Astrocyte (in vitro differentiated cells and primary cell): ENCODE data around the gene RBBP8NL. TPM values are rescaled to one million over a fixed set of nuclear protein-coding genes. Genes with fewer than 3 reads are reported as not detected.

Experiments used
- DNase-seq: peaks from one replicate; pipeline ENCODE4 v3.0.0-alpha.2; 2010; ENCODE audit warnings: low read depth
- FAIRE-seq: peaks from 2 replicates; lab custom pipeline; 2011; peaks lifted over from hg19 to GRCh38; lab: Jason Lieb, UNC
- H2AFZ ChIP-seq: 2 replicates; pipeline ENCODE4 v1.6.0; 2012; ENCODE audit warnings: low read depth, low read length, inconsistent platforms
- H3K27ac ChIP-seq: 2 replicates; pipeline ENCODE4 v1.5.1; 2011; ENCODE audit warnings: low read depth, low read length, inconsistent platforms
- H3K27me3 ChIP-seq: 2 replicates; pipeline ENCODE4 v1.6.0; 2011; ENCODE audit warnings: low read length, inconsistent platforms; ENCODE audit not compliant: insufficient read depth
- H3K36me3 ChIP-seq: 2 replicates; pipeline ENCODE4 v1.5.1; 2011; ENCODE audit warnings: low read length, inconsistent platforms; ENCODE audit not compliant: insufficient read depth
- H3K4me1 ChIP-seq: 2 replicates; pipeline ENCODE4 v1.5.1; 2011; ENCODE audit warnings: low read length, inconsistent platforms; ENCODE audit not compliant: insufficient read depth
- H3K4me2 ChIP-seq: 2 replicates; pipeline ENCODE4 v1.6.0; 2012; ENCODE audit warnings: low read length, inconsistent platforms
- H3K4me3 ChIP-seq: 2 replicates; pipeline ENCODE4 v1.5.1; 2011; ENCODE audit warnings: low read depth, mild to moderate bottlenecking, low read length, inconsistent platforms; ENCODE audit not compliant: insufficient read depth
- H3K79me2 ChIP-seq: 2 replicates; pipeline ENCODE4 v1.6.0; 2012; ENCODE audit warnings: mild to moderate bottlenecking, low read length, inconsistent platforms; ENCODE audit not compliant: insufficient read depth
- H3K9ac ChIP-seq: 2 replicates; pipeline ENCODE4 v1.6.0; 2012; ENCODE audit warnings: mild to moderate bottlenecking, low read length, inconsistent platforms
- H3K9me3 ChIP-seq: 2 replicates; pipeline ENCODE4 v1.5.1; 2012; ENCODE audit warnings: low read depth, mild to moderate bottlenecking, low read length, inconsistent platforms; ENCODE audit not compliant: insufficient read depth
- H4K20me1 ChIP-seq: 2 replicates; pipeline ENCODE4 v1.6.0; 2012; ENCODE audit warnings: low read length, inconsistent platforms; ENCODE audit not compliant: insufficient read depth
- H3K27ac Mint-ChIP-seq: one replicate; pipeline ENCODE4 v1.8.0; 2021; ENCODE audit warnings: mild to moderate bottlenecking, mixed read lengths; ENCODE audit not compliant: unreplicated experiment
- H3K27me3 Mint-ChIP-seq: one replicate; pipeline ENCODE4 v1.8.0; 2021; ENCODE audit warnings: low read depth, mixed read lengths; ENCODE audit not compliant: unreplicated experiment
- H3K36me3 Mint-ChIP-seq: one replicate; pipeline ENCODE4 v1.8.0; 2021; ENCODE audit warnings: low read depth, mixed read lengths; ENCODE audit not compliant: unreplicated experiment
- H3K4me1 Mint-ChIP-seq: one replicate; pipeline ENCODE4 v1.8.0; 2021; ENCODE audit warnings: low read depth, mixed read lengths; ENCODE audit not compliant: unreplicated experiment
- H3K4me3 Mint-ChIP-seq: one replicate; pipeline ENCODE4 v1.8.0; 2021; ENCODE audit warnings: mild to moderate bottlenecking, moderate library complexity, mixed read lengths; ENCODE audit not compliant: unreplicated experiment
- H3K9me3 Mint-ChIP-seq: one replicate; pipeline ENCODE4 v1.8.0; 2021; ENCODE audit warnings: mild to moderate bottlenecking, mixed read lengths; ENCODE audit not compliant: unreplicated experiment
- EZH2 ChIP-seq: IDR thresholded peaks from 2 replicates; pipeline ENCODE4 v1.6.1; 2012; ENCODE audit warnings: mild to moderate bottlenecking, low read length, inconsistent platforms; ENCODE audit not compliant: insufficient read depth
- total RNA-seq: library from RNA; stranded (reverse); gene quantifications from 2 replicates; pipeline ENCODE4 v1.2.1, GENCODE V29; 2021
- TF ChIP-seq, protein P1 (sequence below): IDR thresholded peaks from 2 replicates; pipeline ENCODE4 v1.5.1; 2011; ENCODE audit warnings: low read depth, mild to moderate bottlenecking, inconsistent platforms, low read length, moderate library complexity; ENCODE audit not compliant: insufficient read depth

RBBP8NL gene
- total RNA-seq, 1 donor from 2014 or later: 0.14 TPM

DNA sequence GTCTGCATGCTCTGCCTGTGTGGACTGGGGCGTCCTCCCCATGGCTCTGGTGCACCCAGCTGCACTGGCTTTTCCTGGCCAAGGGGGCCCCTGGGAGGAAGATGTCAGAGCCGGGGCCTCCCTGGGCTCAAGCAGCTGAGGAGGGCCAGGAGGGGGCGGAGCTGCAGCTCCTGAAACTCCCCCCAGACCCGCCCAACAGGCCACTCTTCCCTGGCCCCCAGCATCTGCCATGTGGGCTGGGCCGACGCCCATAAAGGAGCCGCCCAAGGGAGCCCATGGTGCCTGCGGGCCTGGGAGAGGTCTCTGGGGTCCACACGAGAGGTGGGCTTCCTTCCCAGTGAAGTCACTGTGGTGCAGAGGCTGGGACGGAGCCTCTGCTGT lies 4.0 kb downstream of the RBBP8NL start:
- H3K27ac Mint-ChIP-seq: no peak overlapping the region
- H3K4me1 ChIP-seq: no peaks in the 10 kb centered on the region
- H3K27me3 ChIP-seq: no peaks in the 10 kb centered on the region

DNA sequence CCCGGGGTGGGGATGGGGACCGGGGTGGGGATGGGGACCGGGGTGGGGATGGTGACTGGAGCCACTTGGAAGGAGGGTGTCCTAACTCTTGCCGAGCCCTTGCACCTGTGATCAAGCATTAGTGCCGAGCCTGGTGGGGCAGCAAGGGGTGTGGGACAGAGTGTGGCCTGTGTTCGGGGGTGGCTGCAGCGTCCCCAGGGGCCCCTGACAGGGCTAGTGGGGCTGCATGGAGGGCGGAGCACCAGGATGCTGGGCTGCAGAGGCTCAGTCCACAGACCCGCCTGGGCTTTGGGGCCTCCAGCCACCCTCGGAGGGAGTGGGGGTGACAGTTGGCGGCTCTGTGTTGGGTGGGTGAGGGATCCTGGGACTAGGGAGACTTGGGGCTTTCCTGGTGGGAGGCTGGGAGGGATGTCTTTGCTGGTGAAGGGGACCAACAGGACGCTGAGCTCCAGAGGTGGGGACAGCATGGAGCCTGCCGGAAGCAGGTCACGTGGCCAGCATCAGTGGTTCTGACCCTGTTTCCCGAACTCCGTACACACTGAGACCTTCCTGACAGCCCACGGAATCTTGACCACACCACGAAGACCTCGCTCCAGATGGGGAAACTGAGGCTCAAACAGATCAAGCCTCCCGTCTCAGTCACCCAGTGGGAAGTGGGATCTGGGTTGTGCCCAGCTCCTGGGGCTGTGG lies 4.6 kb downstream of the RBBP8NL start:
- H3K4me3 Mint-ChIP-seq: no peak overlapping the region
- no peaks in the 10 kb centered on the region for H3K79me2 ChIP-seq
- no peak overlapping the region for H3K4me2 ChIP-seq
- peaks cover 2% of the 10 kb centered on the region for H3K4me1 Mint-ChIP-seq
- H3K9ac ChIP-seq: no peak overlapping the region
- no peak overlapping the region for H3K27ac ChIP-seq
- H3K4me1 ChIP-seq: no peaks in the 10 kb centered on the region
- H3K9me3 Mint-ChIP-seq: no peaks in the 10 kb centered on the region
- H3K4me3 ChIP-seq: no peak overlapping the region
- no peaks in the 10 kb centered on the region for H3K36me3 ChIP-seq
- H3K36me3 Mint-ChIP-seq: no peaks in the 10 kb centered on the region
- H3K27me3 Mint-ChIP-seq: peaks cover 13% of the 10 kb centered on the region
- H3K27me3 ChIP-seq: no peaks in the 10 kb centered on the region
- H3K27ac Mint-ChIP-seq: no peak overlapping the region
- DNase-seq (no peak), FAIRE-seq (no peak)
- peaks cover 3% of the 10 kb centered on the region for H3K9me3 ChIP-seq
- H2AFZ ChIP-seq: no peak overlapping the region
- TF ChIP-seq EZH2: no peak
- TF ChIP-seq, protein P1, sequence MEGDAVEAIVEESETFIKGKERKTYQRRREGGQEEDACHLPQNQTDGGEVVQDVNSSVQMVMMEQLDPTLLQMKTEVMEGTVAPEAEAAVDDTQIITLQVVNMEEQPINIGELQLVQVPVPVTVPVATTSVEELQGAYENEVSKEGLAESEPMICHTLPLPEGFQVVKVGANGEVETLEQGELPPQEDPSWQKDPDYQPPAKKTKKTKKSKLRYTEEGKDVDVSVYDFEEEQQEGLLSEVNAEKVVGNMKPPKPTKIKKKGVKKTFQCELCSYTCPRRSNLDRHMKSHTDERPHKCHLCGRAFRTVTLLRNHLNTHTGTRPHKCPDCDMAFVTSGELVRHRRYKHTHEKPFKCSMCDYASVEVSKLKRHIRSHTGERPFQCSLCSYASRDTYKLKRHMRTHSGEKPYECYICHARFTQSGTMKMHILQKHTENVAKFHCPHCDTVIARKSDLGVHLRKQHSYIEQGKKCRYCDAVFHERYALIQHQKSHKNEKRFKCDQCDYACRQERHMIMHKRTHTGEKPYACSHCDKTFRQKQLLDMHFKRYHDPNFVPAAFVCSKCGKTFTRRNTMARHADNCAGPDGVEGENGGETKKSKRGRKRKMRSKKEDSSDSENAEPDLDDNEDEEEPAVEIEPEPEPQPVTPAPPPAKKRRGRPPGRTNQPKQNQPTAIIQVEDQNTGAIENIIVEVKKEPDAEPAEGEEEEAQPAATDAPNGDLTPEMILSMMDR: no peak
- H4K20me1 ChIP-seq: no peaks in the 10 kb centered on the region

More for the DNA sequence above, 4.0 kb downstream of the RBBP8NL start:
- Histone ChIP-seq H3K9ac (no peak overlapping the region), H3K79me2 (no peaks in the 10 kb centered on the region), H3K9me3 (peaks cover 3% of the 10 kb centered on the region), H2AFZ (no peak overlapping the region), H3K4me3 (no peak overlapping the region), H3K36me3 (no peaks in the 10 kb centered on the region), H4K20me1 (no peaks in the 10 kb centered on the region), H3K4me2 (no peak overlapping the region), H3K27ac (no peak overlapping the region)
- Mint-ChIP-seq H3K27me3 (peaks cover 13% of the 10 kb centered on the region), H3K4me1 (peaks cover 2% of the 10 kb centered on the region), H3K4me3 (no peak overlapping the region), H3K9me3 (no peaks in the 10 kb centered on the region), H3K36me3 (no peaks in the 10 kb centered on the region)
- no peak for TF ChIP-seq EZH2
- TF ChIP-seq, protein P1: no peak
- FAIRE-seq: no peak
- no peak for DNase-seq

DNA sequence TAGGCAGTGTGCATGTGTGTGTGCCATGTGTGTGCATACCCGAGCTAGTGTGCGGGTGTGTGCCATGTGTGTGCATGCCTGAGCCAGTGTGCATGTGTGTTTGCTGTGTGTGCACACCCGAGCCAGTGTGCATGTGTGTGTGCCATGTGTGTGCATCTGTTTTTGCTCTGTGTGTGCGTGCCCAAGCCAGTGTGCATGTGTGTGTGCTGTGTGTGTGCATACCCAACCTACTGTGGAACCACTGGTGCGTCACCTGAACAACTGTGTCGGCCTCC lies 5.7 kb downstream of the RBBP8NL start:
- H3K9me3 Mint-ChIP-seq: no peaks in the 10 kb centered on the region
- peaks cover 14% of the 10 kb centered on the region for H3K27me3 Mint-ChIP-seq
- Histone ChIP-seq H3K79me2 (no peaks in the 10 kb centered on the region), H3K27me3 (no peaks in the 10 kb centered on the region), H3K36me3 (no peaks in the 10 kb centered on the region), H2AFZ (no peak overlapping the region), H3K4me2 (no peak overlapping the region), H3K9me3 (peaks cover 3% of the 10 kb centered on the region), H3K9ac (no peak overlapping the region), H3K4me3 (no peak overlapping the region), H4K20me1 (no peaks in the 10 kb centered on the region), H3K27ac (no peak overlapping the region), H3K4me1 (no peaks in the 10 kb centered on the region)
- TF ChIP-seq, protein P1: no peak
- TF ChIP-seq EZH2: no peak
- no peak for FAIRE-seq
- no peaks in the 10 kb centered on the region for H3K4me1 Mint-ChIP-seq
- no peak overlapping the region for H3K4me3 Mint-ChIP-seq
- no peak overlapping the region for H3K27ac Mint-ChIP-seq
- H3K36me3 Mint-ChIP-seq: no peaks in the 10 kb centered on the region
- no peak for DNase-seq
